Smooth muscle cell (in vitro differentiated cells): ENCODE measurements around the gene RABGAP1L. TPM values are rescaled to one million over a fixed set of nuclear protein-coding genes. Genes with fewer than 3 reads are reported as not detected.

Experiments used
- DNase-seq: peaks from one replicate; lab custom pipeline; 2025; ENCODE audit not compliant: unreplicated experiment; lab: John Stamatoyannopoulos, UW
- H2AFZ ChIP-seq: fragments of 200-600 bp; sonication (generic); 2 replicates; pipeline ENCODE4 v1.6.0; 2016; ENCODE audit warnings: antibody characterized with exemption, low read depth, mild to moderate bottlenecking
- H3F3A ChIP-seq: fragments of 200-600 bp; sonication (generic); 2 replicates; pipeline ENCODE4 v1.6.0; 2017; ENCODE audit warnings: antibody characterized with exemption, low read depth
- H3K27ac ChIP-seq: fragments of 200-600 bp; sonication (generic); 2 replicates; pipeline ENCODE4 v1.5.1; 2016; ENCODE audit warnings: low read depth, mild to moderate bottlenecking
- H3K27me3 ChIP-seq: fragments of 200-600 bp; sonication (generic); 2 replicates; pipeline ENCODE4 v1.6.1; 2016; ENCODE audit warnings: low read depth, mild to moderate bottlenecking
- H3K36me3 ChIP-seq: fragments of 200-600 bp; sonication (generic); 2 replicates; pipeline ENCODE4 v1.5.1; 2016; ENCODE audit warnings: low read depth
- H3K4me1 ChIP-seq: fragments of 200-600 bp; sonication (generic); 2 replicates; pipeline ENCODE4 v1.5.1; 2016; ENCODE audit warnings: low read depth
- H3K4me2 ChIP-seq: fragments of 200-600 bp; sonication (generic); 2 replicates; pipeline ENCODE4 v1.6.0; 2016; ENCODE audit warnings: mild to moderate bottlenecking
- H3K4me3 ChIP-seq: fragments of 200-600 bp; sonication (generic); 2 replicates; pipeline ENCODE4 v1.5.1; 2016; ENCODE audit warnings: mild to moderate bottlenecking
- H3K79me2 ChIP-seq: fragments of 200-600 bp; sonication (generic); 2 replicates; pipeline ENCODE4 v1.6.0; 2016; ENCODE audit warnings: low read depth, mild to moderate bottlenecking
- H3K9ac ChIP-seq: fragments of 200-600 bp; sonication (generic); 2 replicates; pipeline ENCODE4 v1.6.0; 2016; ENCODE audit warnings: low read depth
- H3K9me3 ChIP-seq: fragments of 200-600 bp; sonication (generic); replicated peaks from 2 replicates; pipeline ENCODE4 v1.5.1; 2016; ENCODE audit warnings: low read depth
- H4K20me1 ChIP-seq: fragments of 200-600 bp; sonication (generic); 2 replicates; pipeline ENCODE4 v1.6.0; 2016; ENCODE audit warnings: low read depth
- CTCF ChIP-seq: fragments of 200-600 bp; sonication (generic); IDR thresholded peaks from 2 replicates; pipeline ENCODE4 v1.5.1; 2017; ENCODE audit warnings: borderline replicate concordance, mild to moderate bottlenecking, antibody characterized with exemption; ENCODE audit not compliant: insufficient read depth, poor library complexity, severe bottlenecking
- WGBS: methylation state at CpG from one replicate; pipeline ENCODE4 v1.1.7; 2016; ENCODE audit warnings: low lambda C conversion rate; 5-methylcytosine and 5-hydroxymethylcytosine counted together
- polyA plus RNA-seq: library from polyadenylated mRNA; unstranded; fragments of >200 nt; fragmentation: Nextera tagmentation; extraction: Ambion mirVana; gene quantifications from 2 replicates; pipeline ENCODE4 v1.2.1, GENCODE V29; 2016
- total RNA-seq: library from RNA; depleted of rRNA; stranded (reverse); fragments of >200 nt; gene quantifications from 2 replicates; pipeline ENCODE4 v1.2.3, GENCODE V29; 2014

The RABGAP1L gene
- total and polyA plus RNA-seq, 2 experiments from 2014 or later = 4.8 to 24.7 TPM

GRCh38 chr1:174954671-174955669, 795.6 kb downstream of the RABGAP1L start:
- H3F3A ChIP-seq = no peaks in the 10 kb centered on the region
- no peak overlapping the region for H3K27ac ChIP-seq
- H3K4me3 ChIP-seq = no peak overlapping the region
- H2AFZ ChIP-seq = no peak overlapping the region
- H3K4me2 ChIP-seq = no peak overlapping the region
- H3K9ac ChIP-seq = no peak overlapping the region
- H3K9me3 ChIP-seq = no peaks in the 10 kb centered on the region
- H3K36me3 ChIP-seq = no peaks in the 10 kb centered on the region
- H3K4me1 ChIP-seq = peaks cover 19% of the 10 kb centered on the region
- TF ChIP-seq CTCF = no peak
- no peaks in the 10 kb centered on the region for H3K27me3 ChIP-seq
- no peaks in the 10 kb centered on the region for H4K20me1 ChIP-seq
- 95% methylated on average over 3 of the region's 3 CpGs for WGBS
- no peaks in the 10 kb centered on the region for H3K79me2 ChIP-seq
- no peak for DNase-seq

GRCh38 chr1:174956086-174956485, 796.8 kb downstream of the RABGAP1L start:
- no peak for TF ChIP-seq CTCF
- Histone ChIP-seq H3K36me3 (no peaks in the 10 kb centered on the region), H3K4me3 (no peak overlapping the region), H3K27me3 (no peaks in the 10 kb centered on the region), H3K27ac (no peak overlapping the region), H3K9ac (no peak overlapping the region), H4K20me1 (no peaks in the 10 kb centered on the region), H3K4me1 (peaks cover 19% of the 10 kb centered on the region), H2AFZ (no peak overlapping the region), H3K9me3 (no peaks in the 10 kb centered on the region), H3K4me2 (no peak overlapping the region), H3K79me2 (no peaks in the 10 kb centered on the region), H3F3A (no peaks in the 10 kb centered on the region)
- DNase-seq = no peak
- WGBS = 93% methylated on average over 3 of the region's 3 CpGs

- Histone ChIP-seq H3K9me3 (no peaks in the 10 kb centered on the region), H3K9ac (no peak overlapping the region), H3K4me2 (no peak overlapping the region), H4K20me1 (no peaks in the 10 kb centered on the region), H3K4me1 (peaks cover 19% of the 10 kb centered on the region), H3K4me3 (no peak overlapping the region), H2AFZ (no peak overlapping the region), H3K27ac (no peak overlapping the region), H3F3A (no peaks in the 10 kb centered on the region), H3K36me3 (no peaks in the 10 kb centered on the region), H3K79me2 (no peaks in the 10 kb centered on the region), H3K27me3 (no peaks in the 10 kb centered on the region)
- no peak for TF ChIP-seq CTCF
- DNase-seq = no peak
Observed at GRCh38 chr1:174956976-174957375, 797.7 kb downstream of the RABGAP1L start.

GRCh38 chr1:174957829-174958228, 798.5 kb downstream of the RABGAP1L start:
- no peak overlapping the region for H3K4me3 ChIP-seq
- H3F3A ChIP-seq = no peaks in the 10 kb centered on the region
- H3K79me2 ChIP-seq = no peaks in the 10 kb centered on the region
- no peak overlapping the region for H3K27ac ChIP-seq
- no peaks in the 10 kb centered on the region for H3K9me3 ChIP-seq
- H2AFZ ChIP-seq = no peak overlapping the region
- no peaks in the 10 kb centered on the region for H4K20me1 ChIP-seq
- no peak overlapping the region for H3K4me2 ChIP-seq
- no peaks in the 10 kb centered on the region for H3K27me3 ChIP-seq
- H3K4me1 ChIP-seq = peaks cover 19% of the 10 kb centered on the region
- H3K9ac ChIP-seq = no peak overlapping the region
- DNase-seq = no peak
- TF ChIP-seq CTCF = no peak
- no peaks in the 10 kb centered on the region for H3K36me3 ChIP-seq
